Astrocyte (in vitro differentiated cells and primary cell): ENCODE measurements around the gene RNF217.

ENCODE experiments used
- CTCF ChIP-seq: IDR thresholded peaks from 2 replicates; pipeline ENCODE4 v1.5.1; 2011; ENCODE audit warnings: low read depth, mild to moderate bottlenecking, inconsistent platforms, low read length, moderate library complexity; ENCODE audit not compliant: insufficient read depth
- EZH2 ChIP-seq: IDR thresholded peaks from 2 replicates; pipeline ENCODE4 v1.6.1; 2012; ENCODE audit warnings: mild to moderate bottlenecking, low read length, inconsistent platforms; ENCODE audit not compliant: insufficient read depth

- TF ChIP-seq CTCF (no peak), EZH2 (no peak)
Measured at GRCh38 chr6:124943658-124944057, 18.6 kb upstream of the RNF217 start.
